K562 (cell line): ENCODE results near the gene CMIP. TPM values are rescaled to one million over a fixed set of nuclear protein-coding genes. Genes with fewer than 3 reads are reported as not detected.

Experiments used
- ATAC-seq: fragments of 200-7000 bp; cut with Tn5 transposase; 3 replicates; pipeline ENCODE4 v1.9.1; 2020; ENCODE audit warnings: moderate library complexity
- BruUV-seq: library from RNA; stranded (reverse); fragments of 400-500 nt; replicated peaks from 2 replicates; lab custom pipeline; 2021; lab: Mats Ljungman, UMichigan
- CTCF ChIA-PET: fragments of 300-600 bp; formaldehyde crosslinking; extraction: SDS; loops from one replicate; lab custom pipeline; 2021; ENCODE audit warnings: low intra/inter-chr PET ratio; lab: Yijun Ruan, JAX
- POLR2A ChIA-PET: fragments of 300-600, 350-650 bp; sonication (Branson Sonifier 250); formaldehyde crosslinking; extraction: SDS; loops from one replicate; lab custom pipeline; 2021; ENCODE audit warnings: antibody characterized with exemption, inconsistent platforms; lab: Yijun Ruan, JAX
- DNase-seq, 4 experiments: peaks; one replicate each; pipeline versions ENCODE4 v3.0.0 to v3.0.0-alpha.2; 2011 to 2018; ENCODE audit warnings: low spot score in 3 of 4, mixed read lengths in 3 of 4; ENCODE audit errors: extremely low read depth in 1 of 4
- FAIRE-seq: peaks from 2 replicates; lab custom pipeline; 2011; peaks lifted over from hg19 to GRCh38; lab: Jason Lieb, UNC
- H2AFZ ChIP-seq: 2 replicates; pipeline ENCODE4 v1.6.0; 2011; ENCODE audit warnings: low read depth, low read length, control low read depth, inconsistent platforms
- H3K27ac ChIP-seq: fragments of 200-600 bp; 3 replicates; pipeline ENCODE4 v1.8.0; 2011; ENCODE audit warnings: low read depth, mild to moderate bottlenecking, control low read depth, inconsistent platforms, low read length, moderate library complexity, mixed read lengths; ENCODE audit errors: extremely low read depth
- H3K27me3 ChIP-seq, 2 experiments: fragments of 300-600 bp in 1 of 2; 2 replicates in 1 of 2; 3 replicates in 1 of 2; pipeline versions ENCODE4 v1.6.0 to v1.8.0; 2011; ENCODE audit warnings: inconsistent platforms in 2 of 2, low read length in 2 of 2, mild to moderate bottlenecking in 1 of 2, mixed read lengths in 1 of 2, moderate library complexity in 1 of 2; ENCODE audit not compliant: control insufficient read depth in 2 of 2, insufficient read depth in 2 of 2
- H3K36me3 ChIP-seq: fragments of 300-600 bp; 3 replicates; pipeline ENCODE4 v1.8.0; 2011; ENCODE audit warnings: mild to moderate bottlenecking, low read length, inconsistent platforms; ENCODE audit not compliant: control insufficient read depth, insufficient read depth
- H3K4me1 ChIP-seq, 2 experiments: fragments of 200-600 bp in 1 of 2; replicated peaks in 1 of 2; 2 replicates in 1 of 2; 3 replicates in 1 of 2; pipeline versions ENCODE4 v1.5.1 to v1.8.0; 2011; ENCODE audit warnings: inconsistent platforms in 2 of 2, low read length in 2 of 2, mild to moderate bottlenecking in 1 of 2, mixed read lengths in 1 of 2, moderate library complexity in 1 of 2; ENCODE audit not compliant: control insufficient read depth in 2 of 2, insufficient read depth in 2 of 2
- H3K4me2 ChIP-seq: 2 replicates; pipeline ENCODE4 v1.6.1; 2011; ENCODE audit warnings: low read length, control low read depth, inconsistent platforms, mixed read lengths; ENCODE audit not compliant: insufficient read depth
- H3K4me3 ChIP-seq: fragments of 200-600 bp; sonication (generic), shearing (Covaris generic); 2 replicates; pipeline ENCODE4 v1.5.1; 2016; ENCODE audit warnings: control low read depth, inconsistent platforms
- H3K79me2 ChIP-seq: fragments of 200-600 bp; 3 replicates; pipeline ENCODE4 v1.8.0; 2011; ENCODE audit warnings: low read length, inconsistent platforms; ENCODE audit not compliant: control insufficient read depth, insufficient read depth
- H3K9ac ChIP-seq, 2 experiments: 2 replicates each; pipeline versions ENCODE4 v1.6.0 to v1.6.1; 2011; ENCODE audit warnings: low read depth in 2 of 2, low read length in 2 of 2, control low read depth in 1 of 2, inconsistent platforms in 1 of 2, mild to moderate bottlenecking in 1 of 2, mixed read lengths in 1 of 2; ENCODE audit not compliant: insufficient read depth in 1 of 2
- H3K9me1 ChIP-seq: one replicate; pipeline ENCODE4 v1.6.0; 2011; ENCODE audit warnings: inconsistent platforms, mild to moderate bottlenecking, low read length, moderate library complexity; ENCODE audit not compliant: control insufficient read depth, insufficient read depth
- H3K9me3 ChIP-seq: replicated peaks from 2 replicates; pipeline ENCODE4 v1.5.1; 2011; ENCODE audit warnings: low read depth, low read length, inconsistent platforms; ENCODE audit not compliant: control insufficient read depth, insufficient read depth
- H4K20me1 ChIP-seq: replicated peaks from 2 replicates; pipeline ENCODE4 v1.6.1; 2011; ENCODE audit warnings: low read length, inconsistent platforms, mixed read lengths; ENCODE audit not compliant: control insufficient read depth, insufficient read depth
- BCOR ChIP-seq: fragments of 450-650 bp; IDR thresholded peaks from 2 replicates; pipeline ENCODE4 v1.6.1; 2016
- E2F5 ChIP-seq: sonication (generic); formaldehyde crosslinking; IDR thresholded peaks from 2 replicates; pipeline ENCODE4 v1.8.0; 2022; ENCODE audit warnings: mild to moderate bottlenecking, missing genetic modification reagents
- ESRRA ChIP-seq: fragments of 450-650 bp; IDR thresholded peaks from 2 replicates; pipeline ENCODE4 v1.6.1; 2014; ENCODE audit warnings: low read depth, mild to moderate bottlenecking, moderate library complexity, borderline replicate concordance
- GABPB1 ChIP-seq: sonication (generic); formaldehyde crosslinking; IDR thresholded peaks from 2 replicates; pipeline ENCODE4 v1.8.0; 2022; ENCODE audit warnings: mild to moderate bottlenecking, missing genetic modification reagents
- RBM25 ChIP-seq: fragments of 200-400 bp; formaldehyde crosslinking; IDR thresholded peaks from 2 replicates; pipeline ENCODE4 v1.6.1; 2018; ENCODE audit warnings: low read length, low read depth, moderate library complexity; ENCODE audit not compliant: severe bottlenecking
- TCF3 ChIP-seq: sonication (generic); formaldehyde crosslinking; IDR thresholded peaks from 2 replicates; pipeline ENCODE4 v1.4.0; 2020; ENCODE audit warnings: mild to moderate bottlenecking, missing genetic modification reagents
- ZKSCAN8 ChIP-seq: fragments of 200-800 bp; sonication (Bioruptor generic); IDR thresholded peaks from 2 replicates; pipeline ENCODE4 v1.6.1; 2016; ENCODE audit warnings: missing genetic modification characterization, missing compliant biosample characterization
- WGBS: fragments of 100-300 bp; shearing (Covaris generic); methylation state at CpG from one replicate; pipeline ENCODE4 v1.1.6; 2016; ENCODE audit warnings: low coverage, mixed read lengths; ENCODE audit not compliant: insufficient coverage; ENCODE audit errors: missing lambda C conversion rate; 5-methylcytosine and 5-hydroxymethylcytosine counted together
- in situ Hi-C: fragments of 300-500 bp; cut with MboI; formaldehyde crosslinking; loops from 4 replicates; pipeline ENCODE4 v1.15.0; 2018; ENCODE audit warnings: inconsistent platforms, mixed read lengths
- intact Hi-C: fragments of 100-400 bp; cut with micrococcal nuclease; formaldehyde crosslinking; loops from 2 replicates; pipeline ENCODE4 v1.14.2; 2022
- polyA plus RNA-seq, 8 experiments: library from polyadenylated mRNA; depleted of rRNA in 4 of 8; stranded (reverse) in 5 of 8; unstranded in 3 of 8; fragments of >200 nt; fragmentation: Nextera tagmentation in 2 of 8; fragmentation: Illumina TruSeq in 1 of 8; extraction: Ambion mirVana in 2 of 8; extraction: Trizol in 1 of 8; gene quantifications; 2 replicates each; pipeline versions ENCODE4 v1.2.1 to v1.2.3, GENCODE V29; 2011 to 2014; ENCODE audit warnings: inconsistent platforms in 1 of 8, missing spikeins in 1 of 8
- total RNA-seq, 7 experiments: library from RNA; depleted of rRNA in 6 of 7; stranded (reverse); fragments of >200 nt in 6 of 7; fragmentation: Illumina TruSeq in 2 of 7; extraction: Trizol in 2 of 7; gene quantifications; 2 replicates each; pipeline versions ENCODE4 v1.2.1 to v1.2.3, GENCODE V29; 2011 to 2021; ENCODE audit warnings: low replicate concordance in 1 of 7

The CMIP gene
- total and polyA plus RNA-seq, 9 of the 15 experiments (the other 6 are each of a cell fraction or from before 2014, with no cell fraction given), result 0.94 to 82.5 (median 10.3) TPM

- H4K20me1 ChIP-seq, result no peaks in the 10 kb centered on the region
- CTCF ChIA-PET, result interaction anchor here (0.7 kb wide), 1 partner anchor 477 kb away, joined by 3 read pairs; no protein-coding TSS in a partner anchor
- no peaks in the 10 kb centered on the region for H3K36me3 ChIP-seq
- no peaks in the 10 kb centered on the region for H3K9me3 ChIP-seq
- H3K4me3 ChIP-seq, result no peak overlapping the region
- peak; percentile 94 for TF ChIP-seq ZKSCAN8 (CRISPR knock-in tag)
- TF ChIP-seq GABPB1 (CRISPR knock-in tag), result 0 out of 2 replicates have a peak, but pooled peaks have one; percentile 22
- peak; percentile 85 for TF ChIP-seq RBM25
- TF ChIP-seq BCOR, result peak; percentile 69
- no peak for TF ChIP-seq E2F5 (CRISPR knock-in tag)
- TF ChIP-seq ESRRA, result peak; percentile 90
- TF ChIP-seq TCF3, result no peak
- H3K9me1 ChIP-seq, result no peaks in the 10 kb centered on the region
- DNase-seq (no peak), FAIRE-seq (no peak), ATAC-seq (no peak)
- no TSS peak for BruUV-seq
- POLR2A ChIA-PET, result interaction anchor here (1.2 kb wide), 1 partner anchor 35 kb away, joined by 4 read pairs; no protein-coding TSS in a partner anchor
- in situ Hi-C loops (no loop called here), intact Hi-C loops (loop anchor here (10.0 kb wide), 1 partner anchor 466 kb away; no protein-coding TSS in a partner anchor)
- no peak overlapping the region for H3K9ac ChIP-seq
- no peak overlapping the region for H2AFZ ChIP-seq
- no peak overlapping the region for H3K4me2 ChIP-seq
- WGBS, result 15% methylated on average over 9 of the region's 9 CpGs
- H3K27me3 ChIP-seq, result peaks cover 8 to 34% of the 10 kb centered on the region in 2 experiments
- H3K79me2 ChIP-seq, result no peaks in the 10 kb centered on the region
- H3K27ac ChIP-seq, result no peak overlapping the region
- H3K4me1 ChIP-seq, result peaks cover 6 to 11% of the 10 kb centered on the region in 2 experiments; a peak in 4 of 5 replicates
These were observed 36.1 kb upstream of the CMIP start for GRCh38 chr16:81408409-81408950.
